Measurements from ENCODE around the gene ASCL2.

The ASCL2 gene

GRCh38 chr11:2271327-2272227 lies 1.2 kb upstream of the ASCL2 start:
- no peak for DNase-seq

GRCh38 chr11:2271077-2271326 lies 614 bp upstream of the ASCL2 start:
- DNase-seq = peak; percentile 57

- no peak for DNase-seq
Measured at GRCh38 chr11:2269601-2270321, 627 bp downstream of the ASCL2 start.

- DNase-seq = peak; percentile 80
Measured at GRCh38 chr11:2268729-2269600, 1.4 kb downstream of the ASCL2 start.

GRCh38 chr11:2267851-2268728 lies 2.3 kb downstream of the ASCL2 start:
- DNase-seq = no peak

GRCh38 chr11:2267306-2267850 lies 3.0 kb downstream of the ASCL2 start:
- DNase-seq = no peak

GRCh38 chr11:2266586-2267305 lies 3.6 kb downstream of the ASCL2 start:
- no peak for DNase-seq

GRCh38 chr11:2265854-2266585 lies 4.4 kb downstream of the ASCL2 start:
- DNase-seq = no peak

GRCh38 chr11:2265396-2265795 lies 5.0 kb downstream of the ASCL2 start:
- DNase-seq = no peak

GRCh38 chr11:2264366-2265053 lies 5.9 kb downstream of the ASCL2 start:
- no peak for DNase-seq

- DNase-seq = no peak
Measured at GRCh38 chr11:2263724-2264360, 6.5 kb downstream of the ASCL2 start.

- DNase-seq = no peak
Measured at GRCh38 chr11:2263071-2263565, 7.3 kb downstream of the ASCL2 start.

GRCh38 chr11:2262301-2263070 lies 7.9 kb downstream of the ASCL2 start:
- DNase-seq = no peak

GRCh38 chr11:2261436-2262230 lies 8.8 kb downstream of the ASCL2 start:
- no peak for DNase-seq

GRCh38 chr11:2260491-2261364 lies 9.7 kb downstream of the ASCL2 start:
- no peak for DNase-seq

GRCh38 chr11:2259897-2260451 lies 10.4 kb downstream of the ASCL2 start:
- no peak for DNase-seq
